ENCODE results near the gene PEX10. TPM values are rescaled to one million over a fixed set of nuclear protein-coding genes. Genes with fewer than 3 reads are reported as not detected.

Gene PEX10
- total and polyA plus RNA-seq, 4 donors, result 6.2 to 16.4 (median 11.8) TPM

DNA sequence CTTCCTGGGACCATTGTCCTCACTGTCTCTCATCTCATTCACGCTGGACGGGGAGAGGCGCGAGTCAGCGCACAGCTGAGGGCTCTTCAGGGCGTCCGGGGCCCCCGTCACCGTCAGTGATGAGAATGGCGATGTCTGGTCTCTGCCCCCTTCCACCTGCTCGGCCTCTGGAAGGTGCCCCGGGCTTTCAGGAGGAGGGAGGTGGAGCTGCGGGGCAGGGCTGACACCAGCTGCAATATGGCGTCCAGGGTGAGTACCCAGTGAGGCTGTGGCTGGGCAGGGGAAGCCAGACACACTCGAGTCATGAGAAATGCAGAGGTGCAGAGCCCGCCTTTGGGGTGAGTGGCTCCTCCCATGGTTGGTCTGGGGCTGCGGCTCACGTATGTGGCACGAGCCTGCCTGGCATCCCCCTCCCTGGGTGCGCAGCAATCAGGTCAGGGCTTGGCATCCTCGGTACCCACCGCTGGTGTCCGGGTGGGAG is 36.1 kb downstream of the PEX10 start:
- DNase-seq (ENCODE audit: low spot score), result no peak
- 88% methylated on average over 23 of the region's 23 CpGs for WGBS
- Histone ChIP-seq H3K9me3 (ENCODE audit: control insufficient read depth in 4 of 4, low read length in 3 of 4) (no peaks in the 10 kb centered on the region), H3K4me3 (ENCODE audit: low read depth in 1 of 3, low read length in 3 of 3) (no peak overlapping the region), H3K27ac (ENCODE audit: low read depth in 1 of 2, low read length in 2 of 2) (no peak overlapping the region), H3K4me1 (ENCODE audit: control insufficient read depth in 4 of 4, insufficient read depth in 4 of 4, low read length in 3 of 4) (no peaks in the 10 kb centered on the region), H3K9ac (ENCODE audit: low read depth in 1 of 2, low read length in 2 of 2) (no peak overlapping the region), H3K27me3 (ENCODE audit: control insufficient read depth in 4 of 4, insufficient read depth in 4 of 4, low read length in 3 of 4) (no peaks in the 10 kb centered on the region), H3K36me3 (ENCODE audit: control insufficient read depth in 4 of 4, insufficient read depth in 3 of 4, low read depth in 1 of 4, low read length in 3 of 4) (no peaks in the 10 kb centered on the region)
- TF ChIP-seq NR2F2 (IDR thresholded peaks at IDR 0.05), result no peak

GRCh38 chr1:2375923-2376260 is 36.5 kb downstream of the PEX10 start:
- no peaks in the 10 kb centered on the region for H3K36me3 ChIP-seq (ENCODE audit: control insufficient read depth in 4 of 4, insufficient read depth in 3 of 4, low read depth in 1 of 4, low read length in 3 of 4)
- WGBS, result 77% methylated on average over 7 of the region's 7 CpGs
- no peaks in the 10 kb centered on the region for H3K4me1 ChIP-seq (ENCODE audit: control insufficient read depth in 4 of 4, insufficient read depth in 4 of 4, low read length in 3 of 4)
- H3K27ac ChIP-seq (ENCODE audit: low read depth in 1 of 2, low read length in 2 of 2), result no peak overlapping the region
- no peak for DNase-seq (ENCODE audit: low spot score)
- no peak overlapping the region for H3K4me3 ChIP-seq (ENCODE audit: low read depth in 1 of 3, low read length in 3 of 3)
- no peaks in the 10 kb centered on the region for H3K27me3 ChIP-seq (ENCODE audit: control insufficient read depth in 4 of 4, insufficient read depth in 4 of 4, low read length in 3 of 4)
- no peaks in the 10 kb centered on the region for H3K9me3 ChIP-seq (ENCODE audit: control insufficient read depth in 4 of 4, low read length in 3 of 4)
- peak in 1 of 2 donors; percentile 59 for TF ChIP-seq HNF4A (conservative IDR thresholded peaks at IDR 0.05)
- TF ChIP-seq, protein P1, sequence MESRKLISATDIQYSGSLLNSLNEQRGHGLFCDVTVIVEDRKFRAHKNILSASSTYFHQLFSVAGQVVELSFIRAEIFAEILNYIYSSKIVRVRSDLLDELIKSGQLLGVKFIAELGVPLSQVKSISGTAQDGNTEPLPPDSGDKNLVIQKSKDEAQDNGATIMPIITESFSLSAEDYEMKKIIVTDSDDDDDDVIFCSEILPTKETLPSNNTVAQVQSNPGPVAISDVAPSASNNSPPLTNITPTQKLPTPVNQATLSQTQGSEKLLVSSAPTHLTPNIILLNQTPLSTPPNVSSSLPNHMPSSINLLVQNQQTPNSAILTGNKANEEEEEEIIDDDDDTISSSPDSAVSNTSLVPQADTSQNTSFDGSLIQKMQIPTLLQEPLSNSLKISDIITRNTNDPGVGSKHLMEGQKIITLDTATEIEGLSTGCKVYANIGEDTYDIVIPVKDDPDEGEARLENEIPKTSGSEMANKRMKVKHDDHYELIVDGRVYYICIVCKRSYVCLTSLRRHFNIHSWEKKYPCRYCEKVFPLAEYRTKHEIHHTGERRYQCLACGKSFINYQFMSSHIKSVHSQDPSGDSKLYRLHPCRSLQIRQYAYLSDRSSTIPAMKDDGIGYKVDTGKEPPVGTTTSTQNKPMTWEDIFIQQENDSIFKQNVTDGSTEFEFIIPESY (IDR thresholded peaks at IDR 0.05), result no peak
- no peak overlapping the region for H3K9ac ChIP-seq (ENCODE audit: low read depth in 1 of 2, low read length in 2 of 2)

DNA sequence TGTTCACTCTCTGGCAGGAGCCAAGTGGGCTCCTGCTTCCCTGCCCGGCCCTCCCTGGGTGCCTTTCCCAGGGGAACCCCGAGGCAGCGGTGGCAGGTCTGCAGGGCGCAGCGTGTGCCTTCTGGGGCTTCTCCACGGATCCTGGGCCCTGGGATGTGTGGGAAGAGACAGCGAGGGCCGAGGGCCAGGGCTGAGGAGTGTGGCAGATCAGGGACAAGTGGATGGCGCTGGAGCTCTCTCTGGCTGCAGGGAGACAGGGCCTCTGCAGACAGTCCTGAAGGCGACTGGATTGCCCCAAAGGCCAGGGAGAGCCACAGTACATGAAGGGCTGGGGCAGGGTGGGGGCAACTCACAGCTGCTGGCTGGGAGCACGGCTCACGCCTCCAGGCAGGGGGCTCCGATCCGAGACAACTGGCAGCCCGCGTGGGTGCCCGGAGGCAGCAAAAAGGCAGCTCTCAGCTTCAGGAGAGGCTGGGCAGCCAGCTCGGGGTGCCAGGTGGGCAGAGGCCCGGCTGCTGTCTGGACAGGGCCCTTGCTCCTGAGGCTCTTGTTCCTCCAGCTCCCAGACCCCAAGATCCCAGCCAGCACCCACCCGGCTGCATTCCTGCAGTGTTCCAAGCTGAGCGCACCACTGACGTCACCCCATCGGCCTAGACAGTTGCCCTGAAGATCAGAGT is 37.0 kb downstream of the PEX10 start:
- Histone ChIP-seq H3K4me1 (ENCODE audit: control insufficient read depth in 4 of 4, insufficient read depth in 4 of 4, low read length in 3 of 4) (no peaks in the 10 kb centered on the region), H3K9me3 (ENCODE audit: control insufficient read depth in 4 of 4, low read length in 3 of 4) (no peaks in the 10 kb centered on the region), H3K4me3 (ENCODE audit: low read depth in 1 of 3, low read length in 3 of 3) (no peak overlapping the region), H3K27me3 (ENCODE audit: control insufficient read depth in 4 of 4, insufficient read depth in 4 of 4, low read length in 3 of 4) (no peaks in the 10 kb centered on the region), H3K27ac (ENCODE audit: low read depth in 1 of 2, low read length in 2 of 2) (no peak overlapping the region), H3K36me3 (ENCODE audit: control insufficient read depth in 4 of 4, insufficient read depth in 3 of 4, low read depth in 1 of 4, low read length in 3 of 4) (no peaks in the 10 kb centered on the region), H3K9ac (ENCODE audit: low read depth in 1 of 2, low read length in 2 of 2) (no peak overlapping the region)
- DNase-seq (ENCODE audit: low spot score), result no peak
- 87% methylated on average over 23 of the region's 23 CpGs for WGBS
- TF ChIP-seq, protein P2, sequence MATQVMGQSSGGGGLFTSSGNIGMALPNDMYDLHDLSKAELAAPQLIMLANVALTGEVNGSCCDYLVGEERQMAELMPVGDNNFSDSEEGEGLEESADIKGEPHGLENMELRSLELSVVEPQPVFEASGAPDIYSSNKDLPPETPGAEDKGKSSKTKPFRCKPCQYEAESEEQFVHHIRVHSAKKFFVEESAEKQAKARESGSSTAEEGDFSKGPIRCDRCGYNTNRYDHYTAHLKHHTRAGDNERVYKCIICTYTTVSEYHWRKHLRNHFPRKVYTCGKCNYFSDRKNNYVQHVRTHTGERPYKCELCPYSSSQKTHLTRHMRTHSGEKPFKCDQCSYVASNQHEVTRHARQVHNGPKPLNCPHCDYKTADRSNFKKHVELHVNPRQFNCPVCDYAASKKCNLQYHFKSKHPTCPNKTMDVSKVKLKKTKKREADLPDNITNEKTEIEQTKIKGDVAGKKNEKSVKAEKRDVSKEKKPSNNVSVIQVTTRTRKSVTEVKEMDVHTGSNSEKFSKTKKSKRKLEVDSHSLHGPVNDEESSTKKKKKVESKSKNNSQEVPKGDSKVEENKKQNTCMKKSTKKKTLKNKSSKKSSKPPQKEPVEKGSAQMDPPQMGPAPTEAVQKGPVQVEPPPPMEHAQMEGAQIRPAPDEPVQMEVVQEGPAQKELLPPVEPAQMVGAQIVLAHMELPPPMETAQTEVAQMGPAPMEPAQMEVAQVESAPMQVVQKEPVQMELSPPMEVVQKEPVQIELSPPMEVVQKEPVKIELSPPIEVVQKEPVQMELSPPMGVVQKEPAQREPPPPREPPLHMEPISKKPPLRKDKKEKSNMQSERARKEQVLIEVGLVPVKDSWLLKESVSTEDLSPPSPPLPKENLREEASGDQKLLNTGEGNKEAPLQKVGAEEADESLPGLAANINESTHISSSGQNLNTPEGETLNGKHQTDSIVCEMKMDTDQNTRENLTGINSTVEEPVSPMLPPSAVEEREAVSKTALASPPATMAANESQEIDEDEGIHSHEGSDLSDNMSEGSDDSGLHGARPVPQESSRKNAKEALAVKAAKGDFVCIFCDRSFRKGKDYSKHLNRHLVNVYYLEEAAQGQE (IDR thresholded peaks at IDR 0.05), result no peak
